Central memory CD4-positive, alpha-beta T cell (primary cell): Measurements from ENCODE around the gene RABL2A.
"Not testable (repeated sequence)": the region's sequence is repeated elsewhere in the genome, so short reads cannot be mapped to it uniquely, and the experiment has no call there.

ENCODE experiments used
- DNase-seq: peaks from one replicate; pipeline ENCODE4 v3.0.0; 2022

The RABL2A gene

GRCh38 chr2:113621002-113621401, 6.1 kb upstream of the RABL2A start:
- not testable (repeated sequence) for DNase-seq

GRCh38 chr2:113625906-113626305, 1.2 kb upstream of the RABL2A start:
- DNase-seq = not testable (repeated sequence)

- DNase-seq = not testable (repeated sequence)
These were observed 5.8 kb downstream of the RABL2A start for GRCh38 chr2:113632849-113633345.

GRCh38 chr2:113635358-113635757, 8.3 kb downstream of the RABL2A start:
- not testable (repeated sequence) for DNase-seq

- not testable (repeated sequence) for DNase-seq
These were observed 9.2 kb downstream of the RABL2A start for GRCh38 chr2:113636226-113636625.

- DNase-seq = not testable (repeated sequence)
These were observed 11.0 kb downstream of the RABL2A start for GRCh38 chr2:113638084-113638483.

GRCh38 chr2:113646217-113646616, 19.2 kb downstream of the RABL2A start:
- not testable (repeated sequence) for DNase-seq

GRCh38 chr2:113650834-113651815, 24.1 kb downstream of the RABL2A start:
- not testable (repeated sequence) for DNase-seq

- not testable (repeated sequence) for DNase-seq
These were observed 25.5 kb downstream of the RABL2A start for GRCh38 chr2:113652599-113652998.

- DNase-seq = not testable (repeated sequence)
These were observed 29.1 kb downstream of the RABL2A start for GRCh38 chr2:113656031-113656624.

- not testable (repeated sequence) for DNase-seq
These were observed 30.7 kb downstream of the RABL2A start for GRCh38 chr2:113657735-113658134.

- not testable (repeated sequence) for DNase-seq
These were observed 36.4 kb downstream of the RABL2A start for GRCh38 chr2:113663285-113664060.

- not testable (repeated sequence) for DNase-seq
These were observed 37.9 kb downstream of the RABL2A start for GRCh38 chr2:113664761-113665533.

- DNase-seq = not testable (repeated sequence)
These were observed 41.9 kb downstream of the RABL2A start for GRCh38 chr2:113669013-113669412.

GRCh38 chr2:113672326-113672932, 45.4 kb downstream of the RABL2A start:
- DNase-seq = no peak

GRCh38 chr2:113675875-113676274, 48.8 kb downstream of the RABL2A start:
- no peak for DNase-seq

GRCh38 chr2:113676623-113677266, 49.7 kb downstream of the RABL2A start:
- no peak for DNase-seq

- no peak for DNase-seq
These were observed 50.3 kb downstream of the RABL2A start for GRCh38 chr2:113677330-113677729.

- DNase-seq = no peak
These were observed 52.4 kb downstream of the RABL2A start for GRCh38 chr2:113679457-113679856.

- no peak for DNase-seq
These were observed 58.4 kb downstream of the RABL2A start for GRCh38 chr2:113685471-113685870.

GRCh38 chr2:113686537-113686936, 59.5 kb downstream of the RABL2A start:
- no peak for DNase-seq
